ENCODE measurements around the gene GLIS1. TPM values are rescaled to one million over a fixed set of nuclear protein-coding genes. Genes with fewer than 3 reads are reported as not detected.

Gene GLIS1
- total and polyA plus RNA-seq, 2 experiments from 2014 or later, result 0.13 to 1.3 TPM

DNA sequence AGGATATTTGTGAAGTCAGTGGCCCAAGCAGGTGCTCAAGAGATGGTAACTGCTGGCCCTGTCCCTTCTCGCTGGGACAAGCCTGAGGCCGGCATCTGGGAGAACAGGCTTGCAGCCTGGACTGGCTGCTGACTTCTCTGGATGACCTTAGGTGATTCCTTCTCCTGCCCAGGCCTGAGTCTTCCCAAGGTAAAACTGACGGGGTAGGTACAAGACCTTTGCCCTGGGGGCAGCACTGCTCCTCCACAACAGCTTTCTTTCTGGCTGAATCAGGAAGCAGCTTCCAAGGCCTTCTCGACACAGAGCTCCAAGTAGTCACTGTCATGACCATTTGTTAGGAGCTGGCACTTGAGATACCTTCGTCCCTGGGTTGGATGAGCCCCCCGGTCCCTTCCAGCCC, 220.2 kb downstream of the GLIS1 start:
- no peak for DNase-seq (ENCODE audit: low spot score)
- TF ChIP-seq EZH2 (IDR thresholded peaks at IDR 0.05; ENCODE audit: borderline replicate concordance) (no peak), EZH2phosphoT487 (IDR thresholded peaks at IDR 0.05; ENCODE audit: low read depth, severe bottlenecking, unreplicated experiment) (no peak)
- TF ChIP-seq, protein P1, sequence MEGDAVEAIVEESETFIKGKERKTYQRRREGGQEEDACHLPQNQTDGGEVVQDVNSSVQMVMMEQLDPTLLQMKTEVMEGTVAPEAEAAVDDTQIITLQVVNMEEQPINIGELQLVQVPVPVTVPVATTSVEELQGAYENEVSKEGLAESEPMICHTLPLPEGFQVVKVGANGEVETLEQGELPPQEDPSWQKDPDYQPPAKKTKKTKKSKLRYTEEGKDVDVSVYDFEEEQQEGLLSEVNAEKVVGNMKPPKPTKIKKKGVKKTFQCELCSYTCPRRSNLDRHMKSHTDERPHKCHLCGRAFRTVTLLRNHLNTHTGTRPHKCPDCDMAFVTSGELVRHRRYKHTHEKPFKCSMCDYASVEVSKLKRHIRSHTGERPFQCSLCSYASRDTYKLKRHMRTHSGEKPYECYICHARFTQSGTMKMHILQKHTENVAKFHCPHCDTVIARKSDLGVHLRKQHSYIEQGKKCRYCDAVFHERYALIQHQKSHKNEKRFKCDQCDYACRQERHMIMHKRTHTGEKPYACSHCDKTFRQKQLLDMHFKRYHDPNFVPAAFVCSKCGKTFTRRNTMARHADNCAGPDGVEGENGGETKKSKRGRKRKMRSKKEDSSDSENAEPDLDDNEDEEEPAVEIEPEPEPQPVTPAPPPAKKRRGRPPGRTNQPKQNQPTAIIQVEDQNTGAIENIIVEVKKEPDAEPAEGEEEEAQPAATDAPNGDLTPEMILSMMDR (IDR thresholded peaks at IDR 0.05; ENCODE audit: poor library complexity), result no peak
- no peaks in the 10 kb centered on the region for H3K79me2 ChIP-seq
- 83% methylated on average over 6 of the region's 6 CpGs for WGBS (ENCODE audit: low lambda C conversion rate, missing lambda C conversion rate)
- no peaks in the 10 kb centered on the region for H3K27me3 ChIP-seq
- H3K27ac ChIP-seq, result no peak overlapping the region
- H3K4me2 ChIP-seq, result no peak overlapping the region
- H3K4me1 ChIP-seq (ENCODE audit: insufficient read depth), result no peaks in the 10 kb centered on the region
- no peaks in the 10 kb centered on the region for H4K20me1 ChIP-seq (ENCODE audit: insufficient read depth, poor library complexity, severe bottlenecking)
- no peak overlapping the region for H2AFZ ChIP-seq
- no peaks in the 10 kb centered on the region for H3K9me3 ChIP-seq (ENCODE audit: low read depth)
- no peak overlapping the region for H3K4me3 ChIP-seq
- H3K9me2 ChIP-seq (replicated peaks; ENCODE audit: insufficient read depth), result no peaks in the 10 kb centered on the region
- no peaks in the 10 kb centered on the region for H3K36me3 ChIP-seq (replicated peaks; ENCODE audit: insufficient read depth, low read depth)

DNA sequence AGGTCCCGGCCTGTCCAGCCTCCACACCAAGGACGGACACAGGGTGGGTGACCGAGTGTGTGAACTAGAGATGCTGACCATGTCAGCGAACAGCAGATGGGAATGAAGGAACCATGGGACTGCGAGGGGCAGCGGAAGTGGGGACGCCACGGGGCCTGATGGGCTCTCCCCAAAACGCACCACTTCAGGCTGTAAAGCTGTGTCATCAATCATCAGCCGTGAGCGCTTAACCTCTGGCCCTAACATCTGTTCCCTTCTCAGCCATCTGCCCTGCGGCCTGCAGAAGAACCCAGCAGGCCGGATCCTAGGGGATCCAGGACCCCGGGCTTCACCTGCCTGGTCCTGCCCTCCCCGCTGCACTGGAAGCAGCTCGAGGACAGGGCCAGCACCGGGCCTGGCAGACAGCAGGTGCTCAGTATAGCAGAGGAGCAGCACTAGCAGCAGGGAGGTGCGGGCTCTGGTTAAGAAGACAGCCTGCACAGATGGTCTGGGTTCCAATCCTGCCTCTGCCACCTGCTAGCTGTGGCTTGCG, 221.1 kb downstream of the GLIS1 start:
- DNase-seq (ENCODE audit: low spot score), result no peak
- Histone ChIP-seq H3K4me2 (no peak overlapping the region), H3K27ac (no peak overlapping the region), H3K4me1 (ENCODE audit: insufficient read depth) (no peaks in the 10 kb centered on the region), H3K9me2 (replicated peaks; ENCODE audit: insufficient read depth) (no peaks in the 10 kb centered on the region), H3K9me3 (ENCODE audit: low read depth) (no peaks in the 10 kb centered on the region), H2AFZ (no peak overlapping the region), H3K79me2 (no peaks in the 10 kb centered on the region), H3K27me3 (no peaks in the 10 kb centered on the region), H3K4me3 (no peak overlapping the region), H4K20me1 (ENCODE audit: insufficient read depth, poor library complexity, severe bottlenecking) (no peaks in the 10 kb centered on the region), H3K36me3 (replicated peaks; ENCODE audit: insufficient read depth, low read depth) (no peaks in the 10 kb centered on the region)
- TF ChIP-seq, protein P1 (IDR thresholded peaks at IDR 0.05; ENCODE audit: poor library complexity), result no peak
- no peak for TF ChIP-seq EZH2 (IDR thresholded peaks at IDR 0.05; ENCODE audit: borderline replicate concordance)
- no peak for TF ChIP-seq EZH2phosphoT487 (IDR thresholded peaks at IDR 0.05; ENCODE audit: low read depth, severe bottlenecking, unreplicated experiment)
- WGBS (ENCODE audit: low lambda C conversion rate, missing lambda C conversion rate), result 92% methylated on average over 19 of the region's 19 CpGs

DNA sequence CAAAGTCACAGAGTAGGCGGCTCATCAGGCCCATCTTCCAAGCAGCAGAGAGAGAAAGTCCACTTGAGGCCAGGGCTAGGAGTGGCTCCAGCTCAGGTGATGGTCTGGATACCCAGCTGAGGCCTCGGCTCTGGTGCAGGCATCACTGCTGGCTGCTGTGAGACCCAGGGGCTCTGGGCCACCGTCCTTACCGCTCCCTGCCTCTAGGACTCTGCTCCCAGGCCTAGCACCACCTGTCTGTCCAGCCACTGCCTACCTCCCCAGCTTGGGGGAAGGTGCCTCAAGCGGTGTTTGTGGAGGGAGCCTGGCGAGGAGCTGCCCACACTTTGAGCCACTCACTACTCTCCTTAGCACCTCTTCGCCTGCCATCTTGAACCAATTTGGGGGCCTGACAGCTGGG, 221.9 kb downstream of the GLIS1 start:
- Histone ChIP-seq H3K9me3 (ENCODE audit: low read depth) (no peaks in the 10 kb centered on the region), H3K4me2 (no peak overlapping the region), H3K9me2 (replicated peaks; ENCODE audit: insufficient read depth) (no peaks in the 10 kb centered on the region), H3K27me3 (no peaks in the 10 kb centered on the region), H3K27ac (no peak overlapping the region), H3K4me3 (no peak overlapping the region), H3K79me2 (no peaks in the 10 kb centered on the region), H2AFZ (no peak overlapping the region), H4K20me1 (ENCODE audit: insufficient read depth, poor library complexity, severe bottlenecking) (no peaks in the 10 kb centered on the region), H3K36me3 (replicated peaks; ENCODE audit: insufficient read depth, low read depth) (no peaks in the 10 kb centered on the region), H3K4me1 (ENCODE audit: insufficient read depth) (peaks cover 7% of the 10 kb centered on the region)
- WGBS (ENCODE audit: low lambda C conversion rate, missing lambda C conversion rate), result 89% methylated on average over 7 of the region's 7 CpGs
- no peak for DNase-seq (ENCODE audit: low spot score)
- TF ChIP-seq, protein P1 (IDR thresholded peaks at IDR 0.05; ENCODE audit: poor library complexity), result no peak
- no peak for TF ChIP-seq EZH2 (IDR thresholded peaks at IDR 0.05; ENCODE audit: borderline replicate concordance)

DNA sequence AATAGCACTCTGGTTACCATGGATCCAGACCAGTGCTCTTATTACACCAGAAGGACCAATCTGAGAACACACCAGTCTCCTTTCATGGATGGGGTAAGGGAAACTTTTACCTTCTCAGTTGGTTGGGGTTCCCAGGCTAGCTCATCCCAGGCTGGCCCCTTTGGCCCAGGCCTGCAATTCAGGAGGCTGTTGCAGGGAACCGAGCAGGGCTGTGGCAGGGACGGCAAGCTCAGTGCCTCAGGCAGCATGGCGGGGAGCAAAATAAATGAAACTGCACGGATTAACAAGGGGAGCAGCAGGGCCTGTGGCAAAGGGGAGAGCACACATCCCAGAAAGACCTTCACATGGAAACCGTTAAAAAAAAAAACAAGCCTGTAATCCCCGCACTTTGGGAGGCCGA, 222.8 kb downstream of the GLIS1 start:
- Histone ChIP-seq H3K27me3 (no peaks in the 10 kb centered on the region), H3K36me3 (replicated peaks; ENCODE audit: insufficient read depth, low read depth) (no peaks in the 10 kb centered on the region), H3K9me2 (replicated peaks; ENCODE audit: insufficient read depth) (no peaks in the 10 kb centered on the region), H3K4me2 (no peak overlapping the region), H3K27ac (no peak overlapping the region), H3K79me2 (no peaks in the 10 kb centered on the region), H3K4me1 (ENCODE audit: insufficient read depth) (peaks cover 16% of the 10 kb centered on the region), H4K20me1 (ENCODE audit: insufficient read depth, poor library complexity, severe bottlenecking) (no peaks in the 10 kb centered on the region), H2AFZ (no peak overlapping the region), H3K9me3 (ENCODE audit: low read depth) (no peaks in the 10 kb centered on the region), H3K4me3 (no peak overlapping the region)
- TF ChIP-seq EZH2 (IDR thresholded peaks at IDR 0.05; ENCODE audit: borderline replicate concordance) (no peak), EZH2phosphoT487 (IDR thresholded peaks at IDR 0.05; ENCODE audit: low read depth, severe bottlenecking, unreplicated experiment) (no peak)
- TF ChIP-seq, protein P1 (IDR thresholded peaks at IDR 0.05; ENCODE audit: poor library complexity), result no peak
- 93% methylated on average over 7 of the region's 7 CpGs for WGBS (ENCODE audit: low lambda C conversion rate, missing lambda C conversion rate)
- DNase-seq (ENCODE audit: low spot score), result no peak
